Tibial artery (tissue), 4 donors: ENCODE measurements around the gene VRK3.

Experiments used
- DNase-seq, 2 donors: peaks; one replicate each; pipeline ENCODE4 v3.0.0-alpha.2; 2019
- H3K27ac ChIP-seq, 2 donors: fragments of 200-600 bp; sonication (generic) in 1 of 2; 1 replicate in 1 of 2; 2 replicates in 1 of 2; pipeline ENCODE4 v1.5.1; 2018 to 2019; ENCODE audit warnings: mild to moderate bottlenecking in 1 of 2
- H3K27me3 ChIP-seq, 2 donors: fragments of 200-600 bp; sonication (generic) in 1 of 2; one replicate each; pipeline versions ENCODE4 v1.5.1 to v1.6.0; 2016 to 2019
- H3K36me3 ChIP-seq, 3 donors: fragments of 200-600 bp; sonication (generic) in 2 of 3; one replicate each; pipeline ENCODE4 v1.5.1; 2016 to 2019; ENCODE audit warnings: mild to moderate bottlenecking in 2 of 3
- H3K4me1 ChIP-seq, 4 donors: fragments of 200-600 bp; sonication (generic) in 2 of 4; 1 replicate in 3 of 4; 2 replicates in 1 of 4; pipeline ENCODE4 v1.5.1; 2016 to 2019
- H3K4me3 ChIP-seq, 2 donors: fragments of 200-600 bp; sonication (generic) in 1 of 2; 1 replicate in 1 of 2; 2 replicates in 1 of 2; pipeline ENCODE4 v1.5.1; 2018 to 2019; ENCODE audit warnings: mild to moderate bottlenecking in 2 of 2
- H3K9me3 ChIP-seq, 3 donors: fragments of 200-600 bp; sonication (generic) in 1 of 3; one replicate each; pipeline ENCODE4 v1.5.1; 2016 to 2019
- CTCF ChIP-seq, 2 experiments: fragments of 200-600 bp in 1 of 2; fragments of 450-650 bp in 1 of 2; IDR thresholded peaks; one replicate each; pipeline ENCODE4 v1.5.1; 2017 to 2019; ENCODE audit warnings: antibody characterized with exemption in 2 of 2, mild to moderate bottlenecking in 1 of 2, moderate library complexity in 1 of 2
- intact Hi-C: fragments of 100-400 bp; cut with DNase I; formaldehyde crosslinking; loops from one replicate; pipeline ENCODE4 v1.15.0; 2023; ENCODE audit warnings: low total_unique reads

VRK3 gene

GRCh38 chr19:49937750-49938381 is 87.3 kb downstream of the VRK3 start:
- Histone ChIP-seq H3K27ac (no peak overlapping the region), H3K36me3 (peaks cover 0 to 6% (median 0%) of the 10 kb centered on the region in 3 donors), H3K9me3 (no peaks in the 10 kb centered on the region), H3K4me3 (no peak overlapping the region), H3K4me1 (peaks cover 0 to 9% (median 4%) of the 10 kb centered on the region in 4 donors), H3K27me3 (peaks cover 0 to 14% of the 10 kb centered on the region in 2 donors)
- TF ChIP-seq CTCF (IDR thresholded peaks at IDR 0.05), result peak; percentile 94 to 96
- DNase-seq, result peak; percentile 52 to 84
- intact Hi-C loops, result loop anchor here (5.0 to 10.0 kb wide), 2 partner anchors 44 to 197 kb away; no protein-coding TSS in a partner anchor

- intact Hi-C loops, result loop anchor here (5.0 to 10.0 kb wide), 2 partner anchors 46 to 198 kb away; no protein-coding TSS in a partner anchor
These were observed 88.6 kb downstream of the VRK3 start for GRCh38 chr19:49936549-49936948.

GRCh38 chr19:49933643-49934042 is 91.5 kb downstream of the VRK3 start:
- DNase-seq, result no peak
- Histone ChIP-seq H3K9me3 (no peaks in the 10 kb centered on the region), H3K27me3 (no peaks in the 10 kb centered on the region), H3K36me3 (peaks cover 0 to 15% (median 0%) of the 10 kb centered on the region in 3 donors), H3K27ac (no peak overlapping the region), H3K4me1 (peaks cover 0 to 17% (median 4%) of the 10 kb centered on the region in 4 donors), H3K4me3 (no peak overlapping the region)
- no peak for TF ChIP-seq CTCF (IDR thresholded peaks at IDR 0.05)
- intact Hi-C loops, result loop anchor here (5.0 to 10.0 kb wide), 2 partner anchors 94 to 201 kb away; partner anchors contain the start of genes VRK3 and ZNF473

More at GRCh38 chr19:49936549-49936948, 88.6 kb downstream of the VRK3 start:
- Histone ChIP-seq H3K4me3 (no peak overlapping the region), H3K27ac (no peak overlapping the region), H3K9me3 (no peaks in the 10 kb centered on the region), H3K36me3 (peaks cover 0 to 15% (median 0%) of the 10 kb centered on the region in 3 donors), H3K27me3 (peaks cover 0 to 8% of the 10 kb centered on the region in 2 donors), H3K4me1 (peaks cover 0 to 9% (median 4%) of the 10 kb centered on the region in 4 donors)
- DNase-seq, result no peak
- TF ChIP-seq CTCF (IDR thresholded peaks at IDR 0.05), result no peak

- Histone ChIP-seq H3K4me3 (no peak overlapping the region), H3K27me3 (no peaks in the 10 kb centered on the region), H3K9me3 (no peaks in the 10 kb centered on the region), H3K36me3 (peaks cover 0 to 15% (median 0%) of the 10 kb centered on the region in 3 donors), H3K4me1 (peaks cover 0 to 21% (median 9%) of the 10 kb centered on the region in 4 donors), H3K27ac (no peak overlapping the region)
- TF ChIP-seq CTCF (IDR thresholded peaks at IDR 0.05), result no peak
- intact Hi-C loops, result loop anchor here (5.0 to 10.0 kb wide), 2 partner anchors 95 to 202 kb away; partner anchors contain the start of genes VRK3 and ZNF473
- DNase-seq, result no peak
These were observed 92.4 kb downstream of the VRK3 start for GRCh38 chr19:49932731-49933131.

GRCh38 chr19:49932041-49932451 is 93.1 kb downstream of the VRK3 start:
- H3K27ac ChIP-seq, result no peak overlapping the region
- no peaks in the 10 kb centered on the region for H3K27me3 ChIP-seq
- H3K9me3 ChIP-seq, result no peaks in the 10 kb centered on the region
- TF ChIP-seq CTCF (IDR thresholded peaks at IDR 0.05), result no peak
- peaks cover 0 to 21% (median 5%) of the 10 kb centered on the region in 3 donors for H3K36me3 ChIP-seq
- H3K4me3 ChIP-seq, result no peak overlapping the region
- intact Hi-C loops, result loop anchor here (5.0 to 10.0 kb wide), 2 partner anchors 95 to 203 kb away; partner anchors contain the start of genes VRK3 and ZNF473
- no peak for DNase-seq
- peaks cover 0 to 23% (median 15%) of the 10 kb centered on the region in 4 donors for H3K4me1 ChIP-seq
